ENCODE results near the gene IFTAP.

The IFTAP gene

DNA sequence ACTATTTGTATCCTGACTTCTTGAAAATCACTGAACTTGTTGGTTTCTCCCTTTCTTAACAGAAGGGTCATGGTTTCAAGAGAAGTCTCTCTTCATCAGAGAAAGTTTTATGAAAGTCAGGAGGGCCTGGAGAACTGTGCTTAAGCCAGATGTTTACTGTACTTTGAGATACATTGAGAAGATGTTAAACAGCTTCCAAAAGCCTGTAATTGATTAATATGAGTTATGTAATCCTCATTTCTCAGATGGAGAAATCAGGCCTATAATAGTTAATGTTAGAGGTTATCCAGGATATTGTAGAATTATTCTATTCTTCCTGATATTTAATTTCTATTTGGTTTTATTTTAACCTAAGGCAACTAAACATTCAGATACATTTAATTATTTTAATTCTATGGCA, 100.8 kb downstream of the IFTAP start:
- TF ChIP-seq, protein P1, sequence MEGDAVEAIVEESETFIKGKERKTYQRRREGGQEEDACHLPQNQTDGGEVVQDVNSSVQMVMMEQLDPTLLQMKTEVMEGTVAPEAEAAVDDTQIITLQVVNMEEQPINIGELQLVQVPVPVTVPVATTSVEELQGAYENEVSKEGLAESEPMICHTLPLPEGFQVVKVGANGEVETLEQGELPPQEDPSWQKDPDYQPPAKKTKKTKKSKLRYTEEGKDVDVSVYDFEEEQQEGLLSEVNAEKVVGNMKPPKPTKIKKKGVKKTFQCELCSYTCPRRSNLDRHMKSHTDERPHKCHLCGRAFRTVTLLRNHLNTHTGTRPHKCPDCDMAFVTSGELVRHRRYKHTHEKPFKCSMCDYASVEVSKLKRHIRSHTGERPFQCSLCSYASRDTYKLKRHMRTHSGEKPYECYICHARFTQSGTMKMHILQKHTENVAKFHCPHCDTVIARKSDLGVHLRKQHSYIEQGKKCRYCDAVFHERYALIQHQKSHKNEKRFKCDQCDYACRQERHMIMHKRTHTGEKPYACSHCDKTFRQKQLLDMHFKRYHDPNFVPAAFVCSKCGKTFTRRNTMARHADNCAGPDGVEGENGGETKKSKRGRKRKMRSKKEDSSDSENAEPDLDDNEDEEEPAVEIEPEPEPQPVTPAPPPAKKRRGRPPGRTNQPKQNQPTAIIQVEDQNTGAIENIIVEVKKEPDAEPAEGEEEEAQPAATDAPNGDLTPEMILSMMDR (IDR thresholded peaks at IDR 0.05; ENCODE audit: insufficient read depth, missing control alignments): no peak
- DNase-seq (ENCODE audit: insufficient read length, low spot score) (no peak), FAIRE-seq (no peak)

DNA sequence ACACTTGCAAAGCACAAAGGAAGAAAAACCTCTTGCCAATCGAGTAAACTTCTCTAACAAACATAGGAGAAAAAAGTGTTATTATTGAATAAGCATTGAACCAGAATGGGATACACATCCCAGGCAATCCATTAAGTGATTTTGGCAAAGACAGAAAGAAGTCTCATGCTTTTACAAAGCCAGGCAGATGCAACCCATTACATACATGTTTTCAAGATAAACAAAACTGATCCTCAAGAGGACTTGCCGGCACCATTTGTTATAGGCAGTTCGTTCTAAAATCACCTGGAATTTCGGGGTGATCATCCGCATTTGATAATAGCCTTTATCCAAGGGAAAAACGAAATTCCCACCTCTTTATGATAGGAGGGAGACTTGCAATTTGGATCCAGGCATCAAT, 101.3 kb downstream of the IFTAP start:
- no peak for FAIRE-seq
- no peak for DNase-seq (ENCODE audit: insufficient read length, low spot score)
- TF ChIP-seq, protein P1 (IDR thresholded peaks at IDR 0.05; ENCODE audit: insufficient read depth, missing control alignments): no peak

DNA sequence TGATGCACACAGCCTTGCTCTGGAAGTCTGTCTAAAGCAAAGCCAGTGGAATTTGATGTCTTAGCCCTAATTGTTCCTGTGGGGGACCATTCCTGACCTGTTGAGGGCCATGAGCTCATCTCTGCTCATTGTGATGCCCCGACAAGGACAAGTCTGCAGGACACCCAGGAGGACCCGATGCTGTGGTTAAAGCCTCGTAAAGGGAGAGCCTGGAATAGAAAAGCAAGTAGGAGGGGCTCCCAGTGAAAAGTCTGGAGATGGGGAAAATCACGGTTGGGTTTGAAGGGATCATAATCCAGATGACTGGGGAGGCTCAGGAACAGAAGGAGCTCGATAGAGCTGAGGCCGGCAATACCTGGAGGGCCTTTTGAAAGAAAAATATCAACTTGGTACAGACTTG, 102.2 kb downstream of the IFTAP start:
- FAIRE-seq (no peak), DNase-seq (ENCODE audit: insufficient read length, low spot score) (no peak)
- TF ChIP-seq, protein P1 (IDR thresholded peaks at IDR 0.05; ENCODE audit: insufficient read depth, missing control alignments): no peak

DNA sequence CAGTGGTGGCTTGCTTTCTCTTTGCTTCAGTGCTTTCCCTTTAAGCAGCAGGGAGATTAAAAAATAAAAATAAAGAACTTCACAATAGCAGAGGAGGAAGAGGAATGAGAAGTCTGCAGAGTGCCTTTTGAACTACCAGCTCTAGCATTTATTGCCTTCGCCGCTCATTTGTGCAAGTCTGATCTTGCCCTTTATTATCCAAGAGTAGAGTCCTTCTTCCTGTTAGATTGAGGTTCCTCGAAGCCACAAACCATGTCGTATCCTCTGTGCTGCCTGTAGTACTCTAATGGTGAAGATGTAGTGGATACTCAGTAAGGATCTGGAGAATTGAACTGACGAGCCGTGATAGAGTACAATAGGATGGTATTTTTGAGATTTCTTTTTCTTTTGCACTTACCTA, 105.0 kb downstream of the IFTAP start:
- no peak for FAIRE-seq

DNA sequence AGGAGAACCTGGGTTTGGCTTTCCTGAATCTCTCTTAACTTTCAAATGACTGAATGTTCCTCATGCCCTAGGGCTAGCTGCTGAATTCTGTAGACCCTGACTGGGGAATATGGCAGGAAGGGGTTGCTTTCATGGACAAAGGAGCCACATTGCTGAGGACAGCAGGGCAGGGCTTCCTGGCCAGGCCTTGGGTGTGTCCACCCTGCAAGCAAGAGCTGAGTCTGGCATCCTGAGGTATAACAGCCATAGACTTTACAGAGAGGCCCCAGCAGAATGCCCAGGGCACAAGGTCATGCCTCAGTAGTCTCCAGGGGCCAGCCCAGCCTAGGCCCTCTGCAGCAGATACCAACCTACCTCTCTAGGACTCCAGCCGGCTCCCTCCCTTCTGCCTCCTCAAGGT, 105.9 kb downstream of the IFTAP start:
- TF ChIP-seq, protein P1 (IDR thresholded peaks at IDR 0.05; ENCODE audit: insufficient read depth, missing control alignments): no peak
- FAIRE-seq (no peak), DNase-seq (ENCODE audit: insufficient read length, low spot score) (no peak)

More for the DNA sequence above, 105.0 kb downstream of the IFTAP start:
- TF ChIP-seq, protein P1 (IDR thresholded peaks at IDR 0.05; ENCODE audit: insufficient read depth, missing control alignments): no peak
- no peak for DNase-seq (ENCODE audit: insufficient read length, low spot score)

GRCh38 chr11:36702330-36703054, 108.2 kb downstream of the IFTAP start:
- FAIRE-seq (peak; percentile 96), DNase-seq (ENCODE audit: insufficient read length, low spot score) (peak; percentile 25)
- TF ChIP-seq, protein P1 (IDR thresholded peaks at IDR 0.05; ENCODE audit: insufficient read depth, missing control alignments): peak; percentile 98

DNA sequence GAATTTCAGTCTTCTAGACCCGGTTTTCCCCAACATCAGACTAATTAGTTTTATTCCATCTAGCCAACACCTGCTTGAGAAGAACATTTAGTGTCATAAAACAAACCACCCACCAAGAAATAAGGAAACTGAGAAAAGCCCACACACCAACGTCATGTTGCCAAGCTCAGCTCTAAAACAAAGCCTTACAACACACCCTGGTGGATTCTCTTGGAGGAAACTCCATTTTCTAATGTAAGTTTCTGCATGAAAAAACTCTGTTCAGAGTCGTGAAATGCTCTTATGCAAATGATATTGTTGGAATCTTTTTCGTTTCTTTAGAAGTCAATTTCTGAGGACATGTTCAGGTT, 108.7 kb downstream of the IFTAP start:
- DNase-seq (ENCODE audit: insufficient read length, low spot score) (no peak), FAIRE-seq (no peak)
- TF ChIP-seq, protein P1 (IDR thresholded peaks at IDR 0.05; ENCODE audit: insufficient read depth, missing control alignments): no peak

Data from D721Med (cell line).